ENCODE measurements around the gene PDCL3.

- TF ChIP-seq CTCF (IDR thresholded peaks at IDR 0.05): no peak
- TF ChIP-seq MAX (IDR thresholded peaks at IDR 0.05): no peak
These were observed 25.4 kb downstream of the PDCL3 start for GRCh38 chr2:100588071-100588786.
